Measurements from ENCODE around the gene IKBIP.
"Not testable (repeated sequence)": the region's sequence is repeated elsewhere in the genome, so short reads cannot be mapped to it uniquely, and the experiment has no call there.

IKBIP gene

GRCh38 chr12:98637068-98637467 lies 7.5 kb downstream of the IKBIP start:
- DNase-seq (ENCODE audit: low spot score) = no peak

DNA sequence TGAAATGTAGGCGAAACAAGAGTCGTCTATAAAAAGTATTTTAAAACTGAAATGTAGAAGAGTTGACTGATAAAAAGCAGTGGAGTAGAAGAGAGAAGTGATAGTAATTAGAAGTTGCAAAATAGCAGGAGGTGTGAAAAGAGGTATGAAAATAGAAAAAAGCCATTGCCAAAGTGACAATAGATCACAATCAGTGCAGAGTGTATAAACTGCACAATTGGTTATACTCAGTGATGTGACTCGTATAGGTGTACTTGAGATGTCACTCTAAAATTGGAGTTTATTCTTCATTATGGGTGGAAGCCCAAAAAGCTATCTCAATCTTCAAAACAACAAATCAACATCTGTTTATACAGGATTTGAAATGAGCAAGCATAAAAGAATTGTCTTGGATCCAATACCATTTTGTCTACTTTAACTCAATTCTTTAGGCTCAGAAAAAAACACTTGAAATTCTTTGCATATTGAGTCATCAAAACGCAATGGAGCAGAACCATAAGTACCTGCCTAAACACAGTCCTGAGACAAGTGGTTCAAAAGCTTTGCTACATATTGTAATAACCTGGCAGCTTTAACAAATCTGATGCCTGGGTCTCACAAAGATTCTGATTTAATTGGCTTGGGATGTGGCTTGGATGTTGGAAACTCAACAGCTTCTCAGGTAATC lies 8.8 kb downstream of the IKBIP start:
- DNase-seq (ENCODE audit: low spot score) = peak; percentile 77

DNA sequence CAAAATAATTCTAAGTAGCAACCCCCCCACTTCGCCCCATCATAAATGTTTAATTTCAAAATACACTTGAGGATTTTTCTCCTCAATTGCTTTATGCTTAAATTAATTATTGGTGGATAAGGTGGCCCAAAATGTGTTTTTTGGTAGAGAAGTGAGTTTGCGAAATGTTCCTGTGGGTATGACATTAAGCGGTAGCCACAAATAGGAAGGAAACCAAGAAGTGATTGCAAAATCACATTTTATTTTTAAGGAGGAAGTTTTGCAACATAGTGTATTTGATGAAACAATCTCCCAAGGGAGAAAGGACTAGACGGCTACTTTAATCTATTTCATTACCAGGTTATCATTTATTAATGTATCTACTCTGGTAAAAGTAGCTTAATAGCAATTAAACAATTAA lies 25.6 kb downstream of the IKBIP start:
- no peak for DNase-seq (ENCODE audit: low spot score)

DNA sequence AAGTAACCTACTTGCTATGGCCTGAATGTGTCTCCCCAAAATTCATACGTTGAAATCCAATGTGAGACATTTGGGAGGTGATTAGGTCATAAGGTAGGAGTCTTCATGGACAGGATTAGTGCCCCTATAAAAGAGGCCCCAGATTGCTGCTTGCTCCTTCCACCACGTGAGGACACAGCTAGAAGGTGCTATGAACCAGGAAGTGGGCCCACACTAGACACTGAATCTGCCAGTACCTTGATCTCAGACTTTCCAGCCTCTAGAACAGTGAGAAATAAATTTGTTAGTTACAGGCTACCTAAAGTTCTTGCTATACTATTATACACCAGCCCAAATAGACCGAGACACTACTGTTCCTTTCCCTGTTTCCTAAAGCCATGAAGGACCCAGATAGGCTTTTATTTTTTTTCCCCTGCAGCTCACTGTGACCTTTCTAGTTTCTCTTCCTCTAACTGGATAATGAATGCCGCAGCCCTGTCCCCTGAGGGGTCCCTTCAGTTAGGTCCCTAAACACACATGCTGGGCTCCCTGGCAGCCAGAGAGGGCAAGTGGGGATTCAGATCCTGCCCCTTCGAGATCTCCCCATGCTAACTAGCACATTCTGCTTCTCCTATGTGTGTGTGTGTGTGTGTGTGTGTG lies 31.8 kb downstream of the IKBIP start:
- DNase-seq (ENCODE audit: low spot score) = no peak

- no peak for DNase-seq (ENCODE audit: low spot score)
Measured at GRCh38 chr12:98610596-98610995, 34.0 kb downstream of the IKBIP start.

GRCh38 chr12:98606359-98606988 lies 38.1 kb downstream of the IKBIP start:
- no peak for DNase-seq (ENCODE audit: low spot score)

DNA sequence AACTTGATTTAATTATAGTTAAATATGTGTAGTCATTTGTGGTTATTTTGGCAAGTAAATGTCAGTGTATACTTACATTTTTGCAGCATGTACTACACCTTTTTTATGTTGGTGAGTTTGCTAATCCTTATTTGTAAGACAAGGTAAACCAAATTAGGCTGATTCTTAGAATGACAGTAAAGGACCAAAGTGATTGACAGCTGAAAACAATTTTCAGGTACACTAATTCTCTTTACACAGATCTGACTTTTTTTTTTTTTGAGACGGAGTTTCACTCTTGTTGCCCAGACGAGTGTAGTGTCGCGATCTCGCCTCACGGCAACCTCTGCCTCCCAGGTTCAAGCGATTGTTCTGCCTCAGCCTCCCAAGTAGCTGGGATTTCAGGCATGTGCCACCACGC lies 42.7 kb downstream of the IKBIP start:
- no peak for DNase-seq (ENCODE audit: low spot score)

DNA sequence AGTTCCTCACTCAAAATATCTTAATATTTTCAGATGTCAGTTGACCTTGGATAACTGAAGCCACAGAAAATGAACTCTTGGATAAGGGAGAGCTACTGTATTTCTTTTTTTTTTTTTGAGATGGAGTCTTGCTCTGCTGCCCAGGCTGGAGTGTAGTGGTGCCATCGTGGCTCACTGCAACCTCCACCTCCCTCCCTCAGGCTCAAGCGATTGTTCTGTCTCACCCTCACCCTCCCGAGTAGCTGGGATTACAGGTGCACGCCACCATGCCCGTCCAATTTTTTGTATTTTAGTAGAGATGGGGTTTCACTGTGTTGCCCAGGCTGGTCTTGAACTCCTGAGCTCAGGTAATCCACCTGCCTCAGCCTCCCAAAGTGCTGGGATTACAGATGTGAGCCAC lies 47.3 kb downstream of the IKBIP start:
- not testable (repeated sequence) for DNase-seq (ENCODE audit: low spot score)

DNA sequence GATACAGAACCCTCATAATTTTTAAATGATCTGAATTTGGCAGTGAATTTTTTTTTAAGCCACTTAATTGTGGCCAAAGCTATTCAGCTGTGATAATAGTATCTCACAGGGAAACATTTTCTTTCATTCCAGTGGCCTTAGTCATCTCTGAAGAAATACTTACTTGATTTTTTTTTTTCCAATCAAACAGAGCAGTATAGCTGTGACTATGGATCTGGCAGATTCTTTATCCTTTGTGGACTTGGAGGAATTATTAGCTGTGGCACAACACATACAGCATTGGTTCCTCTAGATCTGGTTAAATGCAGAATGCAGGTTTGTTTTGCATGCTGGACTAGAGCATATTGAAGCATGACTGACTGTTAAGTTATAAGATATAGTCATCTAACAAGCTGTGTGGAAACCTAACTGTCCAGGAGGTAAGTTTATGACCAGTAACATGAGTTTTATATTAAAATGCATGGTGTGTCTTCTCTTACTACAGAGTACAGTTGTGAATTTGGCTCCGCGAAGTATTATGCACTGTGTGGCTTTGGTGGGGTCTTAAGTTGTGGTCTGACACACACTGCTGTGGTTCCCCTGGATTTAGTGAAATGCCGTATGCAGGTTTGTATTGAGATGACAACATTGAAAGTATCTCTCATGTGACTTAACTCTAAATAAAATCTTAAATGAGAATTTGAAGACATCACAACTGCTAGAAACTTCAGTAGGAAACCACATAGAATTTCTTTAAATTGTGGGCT lies 49.2 kb downstream of the IKBIP start:
- DNase-seq (ENCODE audit: low spot score) = peak; percentile 67

DNA sequence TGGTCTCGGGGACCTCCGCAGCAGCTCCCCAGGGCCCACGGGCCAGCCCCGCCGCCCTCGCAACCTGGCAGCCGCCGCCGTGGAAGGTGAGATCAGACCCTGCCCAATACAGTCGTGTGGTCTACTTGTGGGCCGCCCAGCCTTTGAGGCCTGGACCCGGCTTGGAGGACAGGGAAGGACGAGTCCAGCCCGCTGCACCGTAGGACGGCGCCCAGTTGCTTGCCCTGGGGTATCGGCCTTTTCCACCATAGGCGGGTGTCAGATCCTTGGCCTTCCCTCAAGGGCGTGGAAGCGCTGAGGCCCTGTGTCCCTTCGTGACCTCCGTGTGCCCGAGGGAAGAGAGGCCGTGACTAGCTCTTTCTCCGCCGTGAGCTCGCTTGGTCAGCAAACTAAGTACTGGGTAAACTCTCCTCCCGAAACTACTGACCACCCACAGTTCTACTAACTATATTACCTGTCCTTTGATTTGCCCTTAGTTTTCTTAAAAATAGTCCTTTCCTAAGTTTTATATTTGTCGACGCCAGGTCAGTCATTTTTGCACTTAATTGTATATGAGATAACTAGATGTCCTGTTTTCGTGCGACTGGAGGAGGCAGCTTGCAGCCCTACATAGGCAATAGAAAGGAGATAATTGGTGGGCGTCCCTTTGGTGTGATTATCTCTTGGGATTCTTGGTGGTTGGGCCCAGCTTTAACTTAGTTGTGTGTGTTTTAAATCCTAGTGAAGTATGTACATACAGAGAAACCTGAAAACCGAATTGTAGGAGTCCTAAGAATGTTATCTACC lies 50.3 kb downstream of the IKBIP start:
- DNase-seq (ENCODE audit: low spot score) = no peak

GRCh38 chr12:98593351-98594049 lies 51.1 kb downstream of the IKBIP start, which contains the start of gene SLC25A3:
SLC25A3 (plus strand) TSS chr12:98593686; CDS start chr12:98593979, 293 bp downstream.
- DNase-seq (ENCODE audit: low spot score) = peak; percentile 95

DNA sequence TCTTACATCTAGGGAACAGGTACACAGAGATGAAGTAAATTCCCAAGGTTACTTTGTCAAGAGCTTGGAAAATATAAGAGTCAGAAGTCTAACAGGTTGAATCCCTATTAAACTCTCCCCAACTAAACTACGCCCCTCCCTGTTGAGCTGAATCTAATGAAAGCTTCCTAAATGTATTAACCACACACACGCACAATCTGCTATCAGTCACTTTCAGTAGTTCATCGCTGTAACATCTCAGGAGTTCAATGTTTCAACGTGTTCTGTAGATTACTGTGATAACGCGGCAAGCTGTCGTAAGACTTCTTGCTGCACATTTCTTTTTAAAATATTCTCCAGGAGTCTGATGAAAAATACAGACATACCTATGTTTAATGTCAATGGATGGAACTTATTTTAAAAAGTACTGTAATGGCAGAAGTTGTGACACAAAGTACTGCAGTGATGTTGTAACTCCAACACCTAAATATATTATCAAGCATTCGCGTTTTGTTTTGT lies 51.7 kb downstream of the IKBIP start:
- DNase-seq (ENCODE audit: low spot score) = no peak

DNA sequence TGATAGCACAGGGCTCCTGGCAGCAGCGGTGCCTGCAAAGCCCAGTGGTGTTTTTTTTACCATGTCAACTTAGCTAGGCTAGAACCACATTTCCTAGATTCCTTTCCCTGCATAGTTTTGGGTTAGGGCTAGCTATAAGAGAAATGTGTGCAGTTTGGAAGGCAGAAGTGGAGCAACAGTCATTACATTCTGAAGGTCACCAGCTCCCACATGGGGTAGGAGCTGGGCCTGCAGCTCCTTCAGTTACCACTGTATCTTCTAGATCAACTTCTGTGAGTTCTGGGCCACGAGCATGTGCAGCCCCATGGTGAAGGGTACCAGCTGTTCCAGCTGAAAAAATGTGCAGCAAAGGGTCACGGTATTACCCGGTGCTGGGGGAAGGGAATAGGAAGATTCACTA lies 53.4 kb downstream of the IKBIP start:
- no peak for DNase-seq (ENCODE audit: low spot score)

- DNase-seq (ENCODE audit: low spot score) = no peak
Measured at GRCh38 chr12:98587084-98587483, 57.5 kb downstream of the IKBIP start.

- no peak for DNase-seq (ENCODE audit: low spot score)
Measured at GRCh38 chr12:98582093-98582492, 62.5 kb downstream of the IKBIP start.

DNA sequence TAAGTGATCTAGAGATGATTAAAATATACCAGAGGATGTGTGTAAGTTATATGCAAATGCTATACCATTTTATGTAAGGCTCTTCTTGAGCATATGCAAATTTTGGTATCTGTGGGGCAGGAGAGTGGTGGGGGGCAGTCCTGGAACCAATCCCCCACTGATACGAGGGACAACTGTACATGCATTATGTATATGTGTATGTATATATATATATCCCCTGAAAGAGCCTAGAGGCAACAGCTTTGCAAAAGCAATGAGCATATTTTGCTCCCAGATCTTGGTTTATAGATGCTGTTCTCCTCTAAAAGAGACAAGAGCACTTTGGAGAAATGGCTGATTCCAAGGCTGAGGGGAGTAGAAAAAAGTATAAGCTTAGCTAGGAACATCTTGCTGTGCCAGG lies 63.5 kb downstream of the IKBIP start:
- no peak for DNase-seq (ENCODE audit: low spot score)

- DNase-seq (ENCODE audit: low spot score) = no peak
Measured at GRCh38 chr12:98580695-98581094, 63.9 kb downstream of the IKBIP start.

DNA sequence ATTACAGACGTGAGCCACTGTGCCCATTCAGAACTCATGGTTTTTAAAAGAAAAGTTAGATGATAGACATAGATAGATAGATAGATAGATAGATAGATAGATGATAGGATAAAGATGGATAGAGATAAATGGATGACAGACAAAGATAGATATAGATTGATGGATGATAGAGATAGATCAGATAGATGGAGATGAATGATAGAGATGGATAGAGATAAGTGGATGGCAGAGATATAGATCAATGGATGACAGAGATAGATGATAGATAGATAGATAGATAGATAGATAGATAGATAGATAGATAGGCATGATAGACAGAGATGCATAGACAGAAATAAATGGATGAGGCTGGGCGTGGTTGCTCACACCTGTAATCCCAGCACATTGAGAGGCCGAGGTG lies 64.8 kb downstream of the IKBIP start:
- no peak for DNase-seq (ENCODE audit: low spot score)

DNA sequence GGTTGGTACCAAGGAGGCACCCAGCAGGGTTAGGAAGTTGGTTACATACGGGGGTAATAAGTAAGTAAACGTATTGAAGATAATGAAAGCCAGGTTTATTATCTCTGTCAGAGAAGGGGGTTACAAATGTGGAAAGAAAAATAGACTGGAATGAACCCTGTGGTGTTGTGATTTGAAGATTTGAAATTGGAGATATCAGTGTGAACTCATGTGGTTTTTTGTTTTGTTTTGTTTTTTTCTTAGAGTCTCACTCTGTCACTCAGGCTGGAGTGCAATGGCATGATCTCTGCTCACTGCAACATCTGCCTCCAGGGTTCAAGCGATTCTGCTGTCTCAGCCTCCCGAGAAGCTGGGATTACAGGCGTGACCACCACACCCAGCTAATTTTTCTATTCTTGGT lies 65.2 kb downstream of the IKBIP start:
- DNase-seq (ENCODE audit: low spot score) = no peak

DNA sequence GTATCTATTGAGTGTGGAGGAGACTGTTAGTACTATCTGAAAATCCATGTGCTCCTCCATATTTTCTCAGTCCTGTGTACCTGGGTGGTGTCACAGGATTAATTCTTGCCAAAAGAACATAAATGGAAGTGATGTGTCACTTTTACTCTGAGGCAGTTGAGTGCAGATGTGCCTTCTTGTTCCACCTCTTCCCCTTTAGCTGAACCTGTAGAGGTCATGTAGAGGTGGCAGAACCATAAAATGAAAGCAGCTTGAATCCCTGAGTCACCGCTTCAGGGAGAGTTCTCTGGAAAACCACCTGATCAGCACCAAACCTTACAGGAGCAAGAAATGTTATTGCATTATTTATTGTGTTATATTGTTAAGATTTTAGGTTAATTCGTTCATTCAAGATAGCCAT lies 65.8 kb downstream of the IKBIP start:
- no peak for DNase-seq (ENCODE audit: low spot score)

- no peak for DNase-seq (ENCODE audit: low spot score)
Measured at GRCh38 chr12:98578392-98578791, 66.2 kb downstream of the IKBIP start.

Measured in kidney capillary endothelial cell (primary cell).